ENCODE data around the gene TCF21.

- TF ChIP-seq CTCF (IDR thresholded peaks at IDR 0.05) (no peak), POLR2A (IDR thresholded peaks at IDR 0.05) (no peak)
Measured at GRCh38 chr6:133917781-133918180, 28.9 kb downstream of the TCF21 start.

All from adrenal gland (tissue), 5 donors.